ENCODE measurements around the gene ZC3H12A. TPM values are rescaled to one million over a fixed set of nuclear protein-coding genes. Genes with fewer than 3 reads are reported as not detected.

Gene ZC3H12A
- polyA plus RNA-seq, 3 donors = 5.2 to 155 (median 5.8) TPM

- peak overlapping the region; percentile 95 to 99 (median 98) for H3K27ac Mint-ChIP-seq
- H3K36me3 ChIP-seq (replicated peaks in 1 of 2; ENCODE audit: control insufficient read depth in 1 of 2, insufficient read depth in 2 of 2, low read length in 2 of 2) = peaks cover 52 to 56% of the 10 kb centered on the region in 2 donors
- H3K79me2 ChIP-seq (ENCODE audit: insufficient read depth, low read length) = peaks cover 56% of the 10 kb centered on the region
- no peak overlapping the region for H3K4me3 ChIP-seq (replicated peaks in 1 of 3; ENCODE audit: low read depth in 2 of 3, low read length in 3 of 3)
- TF ChIP-seq, protein P1, sequence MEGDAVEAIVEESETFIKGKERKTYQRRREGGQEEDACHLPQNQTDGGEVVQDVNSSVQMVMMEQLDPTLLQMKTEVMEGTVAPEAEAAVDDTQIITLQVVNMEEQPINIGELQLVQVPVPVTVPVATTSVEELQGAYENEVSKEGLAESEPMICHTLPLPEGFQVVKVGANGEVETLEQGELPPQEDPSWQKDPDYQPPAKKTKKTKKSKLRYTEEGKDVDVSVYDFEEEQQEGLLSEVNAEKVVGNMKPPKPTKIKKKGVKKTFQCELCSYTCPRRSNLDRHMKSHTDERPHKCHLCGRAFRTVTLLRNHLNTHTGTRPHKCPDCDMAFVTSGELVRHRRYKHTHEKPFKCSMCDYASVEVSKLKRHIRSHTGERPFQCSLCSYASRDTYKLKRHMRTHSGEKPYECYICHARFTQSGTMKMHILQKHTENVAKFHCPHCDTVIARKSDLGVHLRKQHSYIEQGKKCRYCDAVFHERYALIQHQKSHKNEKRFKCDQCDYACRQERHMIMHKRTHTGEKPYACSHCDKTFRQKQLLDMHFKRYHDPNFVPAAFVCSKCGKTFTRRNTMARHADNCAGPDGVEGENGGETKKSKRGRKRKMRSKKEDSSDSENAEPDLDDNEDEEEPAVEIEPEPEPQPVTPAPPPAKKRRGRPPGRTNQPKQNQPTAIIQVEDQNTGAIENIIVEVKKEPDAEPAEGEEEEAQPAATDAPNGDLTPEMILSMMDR (IDR thresholded peaks at IDR 0.05) = no peak
- H3K9me3 Mint-ChIP-seq = no peaks in the 10 kb centered on the region
- H3K4me3 Mint-ChIP-seq = no peak overlapping the region
- peaks cover 59 to 61% of the 10 kb centered on the region in 2 donors for H3K36me3 Mint-ChIP-seq
- H3K27me3 Mint-ChIP-seq (ENCODE audit: low read depth in 3 of 3) = no peaks in the 10 kb centered on the region
- no peak overlapping the region for H2AFZ ChIP-seq (ENCODE audit: insufficient read depth, low read depth, low read length, poor library complexity, severe bottlenecking)
- H3K4me2 ChIP-seq (replicated peaks; ENCODE audit: extremely low read depth, low read length, poor library complexity, severe bottlenecking) = peak overlapping the region; percentile 98
- H3K9me3 ChIP-seq (replicated peaks in 1 of 2; ENCODE audit: control insufficient read depth in 1 of 2, insufficient read depth in 1 of 2, low read length in 2 of 2) = no peaks in the 10 kb centered on the region
- H3K4me1 ChIP-seq (ENCODE audit: control insufficient read depth in 1 of 2, insufficient read depth in 2 of 2, low read length in 2 of 2) = peaks cover 54 to 67% of the 10 kb centered on the region in 2 donors
- DNase-seq = no peak
- H4K20me1 ChIP-seq (ENCODE audit: insufficient read depth, low read length) = peaks cover 76% of the 10 kb centered on the region
- intact Hi-C loops (cut with micrococcal nuclease) = no loop called here
- WGBS (ENCODE audit: insufficient coverage) = 72% methylated on average over 10 of the region's 10 CpGs
- peak overlapping the region; percentile 96 to 99 for H3K27ac ChIP-seq (ENCODE audit: low read depth in 1 of 2, low read length in 2 of 2)
- H3K9ac ChIP-seq (ENCODE audit: insufficient read depth, low read length, poor library complexity, severe bottlenecking) = peak overlapping the region; percentile 77
- H3K27me3 ChIP-seq (ENCODE audit: control insufficient read depth in 2 of 2, insufficient read depth in 2 of 2, low read length in 2 of 2) = no peaks in the 10 kb centered on the region
- H3K4me1 Mint-ChIP-seq = peaks cover 57% of the 10 kb centered on the region
Observed at GRCh38 chr1:37480581-37481288, 6.4 kb downstream of the ZC3H12A start.

DNA sequence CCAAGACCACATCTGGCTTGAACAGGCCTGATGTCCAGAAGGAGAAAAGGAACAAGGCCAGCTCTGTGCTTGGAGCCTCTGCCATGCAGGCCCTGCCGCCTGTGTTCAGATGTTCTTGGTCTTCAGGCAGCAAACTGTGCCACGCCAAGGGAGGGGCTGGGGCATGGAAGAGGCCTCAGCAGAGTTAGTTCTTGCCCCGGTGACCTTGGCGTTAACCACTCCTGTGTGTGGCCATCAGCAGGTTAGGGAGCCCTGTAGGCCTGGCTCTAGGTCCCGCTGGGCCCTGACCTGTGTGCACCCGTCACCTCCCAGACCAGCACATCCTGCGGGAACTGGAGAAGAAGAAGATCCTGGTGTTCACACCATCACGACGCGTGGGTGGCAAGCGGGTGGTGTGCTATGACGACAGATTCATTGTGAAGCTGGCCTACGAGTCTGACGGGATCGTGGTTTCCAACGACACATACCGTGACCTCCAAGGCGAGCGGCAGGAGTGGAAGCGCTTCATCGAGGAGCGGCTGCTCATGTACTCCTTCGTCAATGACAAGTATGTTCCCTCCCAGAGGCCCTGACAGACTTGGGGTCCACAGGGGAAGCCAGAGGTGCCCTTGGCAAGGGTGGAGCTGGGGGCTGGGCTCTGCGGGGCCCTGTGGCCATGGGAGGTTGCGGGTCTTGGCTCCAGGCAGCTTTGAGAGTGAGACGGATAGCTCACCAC, 7.1 kb downstream of the ZC3H12A start:
- peaks cover 57% of the 10 kb centered on the region for H3K4me1 Mint-ChIP-seq
- H3K27me3 Mint-ChIP-seq (ENCODE audit: low read depth in 3 of 3) = no peaks in the 10 kb centered on the region
- WGBS (ENCODE audit: insufficient coverage) = 75% methylated on average over 19 of the region's 26 CpGs
- Histone ChIP-seq H3K36me3 (replicated peaks in 1 of 2; ENCODE audit: control insufficient read depth in 1 of 2, insufficient read depth in 2 of 2, low read length in 2 of 2) (peaks cover 51 to 53% of the 10 kb centered on the region in 2 donors), H3K27ac (ENCODE audit: low read depth in 1 of 2, low read length in 2 of 2) (peak overlapping the region in 1 of 2 donors; percentile 96), H3K9me3 (replicated peaks in 1 of 2; ENCODE audit: control insufficient read depth in 1 of 2, insufficient read depth in 1 of 2, low read length in 2 of 2) (no peaks in the 10 kb centered on the region), H4K20me1 (ENCODE audit: insufficient read depth, low read length) (peaks cover 69% of the 10 kb centered on the region), H3K27me3 (ENCODE audit: control insufficient read depth in 2 of 2, insufficient read depth in 2 of 2, low read length in 2 of 2) (no peaks in the 10 kb centered on the region), H3K4me3 (replicated peaks in 1 of 3; ENCODE audit: low read depth in 2 of 3, low read length in 3 of 3) (no peak overlapping the region), H3K4me1 (ENCODE audit: control insufficient read depth in 1 of 2, insufficient read depth in 2 of 2, low read length in 2 of 2) (peaks cover 54 to 67% of the 10 kb centered on the region in 2 donors), H2AFZ (ENCODE audit: insufficient read depth, low read depth, low read length, poor library complexity, severe bottlenecking) (no peak overlapping the region), H3K4me2 (replicated peaks; ENCODE audit: extremely low read depth, low read length, poor library complexity, severe bottlenecking) (no peak overlapping the region), H3K9ac (ENCODE audit: insufficient read depth, low read length, poor library complexity, severe bottlenecking) (no peak overlapping the region), H3K79me2 (ENCODE audit: insufficient read depth, low read length) (peaks cover 48% of the 10 kb centered on the region)
- peak overlapping the region in 5 of 7 donors; percentile 62 to 86 (median 71) for H3K27ac Mint-ChIP-seq
- intact Hi-C loops (cut with micrococcal nuclease) = no loop called here
- H3K9me3 Mint-ChIP-seq = no peaks in the 10 kb centered on the region
- no peak overlapping the region for H3K4me3 Mint-ChIP-seq
- peak in 1 of 3 donors; percentile 9 for DNase-seq
- TF ChIP-seq, protein P1 (IDR thresholded peaks at IDR 0.05) = no peak
- peaks cover 55 to 56% of the 10 kb centered on the region in 2 donors for H3K36me3 Mint-ChIP-seq

Data from CD14-positive monocyte (primary cell).